ENCODE results near the gene RNF2.

DNA sequence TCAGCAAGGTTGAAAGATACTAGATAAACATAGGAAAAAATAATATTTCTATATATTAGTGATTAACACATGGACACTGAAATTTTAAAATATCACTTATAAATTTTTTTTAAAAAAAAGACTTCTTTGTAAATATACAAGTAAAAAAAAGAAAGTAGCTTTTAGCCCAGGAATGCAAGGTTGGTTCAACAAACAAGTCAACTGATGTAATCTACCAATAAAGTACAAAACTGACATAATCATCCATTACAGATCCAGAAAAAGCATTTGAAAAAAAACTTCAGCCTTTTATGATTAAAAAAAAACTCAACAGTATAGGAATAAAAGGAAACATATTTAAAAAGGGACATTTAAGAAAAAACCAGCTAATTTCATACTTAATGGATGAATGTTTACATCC, 63.0 kb downstream of the RNF2 start:
- TF ChIP-seq POLR2A (IDR thresholded peaks at IDR 0.05) (no peak), EP300 (IDR thresholded peaks at IDR 0.05) (no peak), POLR2AphosphoS5 (IDR thresholded peaks at IDR 0.05) (no peak)
- TF ChIP-seq, protein P1, sequence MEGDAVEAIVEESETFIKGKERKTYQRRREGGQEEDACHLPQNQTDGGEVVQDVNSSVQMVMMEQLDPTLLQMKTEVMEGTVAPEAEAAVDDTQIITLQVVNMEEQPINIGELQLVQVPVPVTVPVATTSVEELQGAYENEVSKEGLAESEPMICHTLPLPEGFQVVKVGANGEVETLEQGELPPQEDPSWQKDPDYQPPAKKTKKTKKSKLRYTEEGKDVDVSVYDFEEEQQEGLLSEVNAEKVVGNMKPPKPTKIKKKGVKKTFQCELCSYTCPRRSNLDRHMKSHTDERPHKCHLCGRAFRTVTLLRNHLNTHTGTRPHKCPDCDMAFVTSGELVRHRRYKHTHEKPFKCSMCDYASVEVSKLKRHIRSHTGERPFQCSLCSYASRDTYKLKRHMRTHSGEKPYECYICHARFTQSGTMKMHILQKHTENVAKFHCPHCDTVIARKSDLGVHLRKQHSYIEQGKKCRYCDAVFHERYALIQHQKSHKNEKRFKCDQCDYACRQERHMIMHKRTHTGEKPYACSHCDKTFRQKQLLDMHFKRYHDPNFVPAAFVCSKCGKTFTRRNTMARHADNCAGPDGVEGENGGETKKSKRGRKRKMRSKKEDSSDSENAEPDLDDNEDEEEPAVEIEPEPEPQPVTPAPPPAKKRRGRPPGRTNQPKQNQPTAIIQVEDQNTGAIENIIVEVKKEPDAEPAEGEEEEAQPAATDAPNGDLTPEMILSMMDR (IDR thresholded peaks at IDR 0.05), result no peak

Data from suprapubic skin (tissue), 4 donors.